HepG2 (cell line): ENCODE measurements around the gene AURKA. TPM values are rescaled to one million over a fixed set of nuclear protein-coding genes. Genes with fewer than 3 reads are reported as not detected.

Experiments
- GLI4 ChIP-seq: sonication (generic); formaldehyde crosslinking; IDR thresholded peaks from 2 replicates; pipeline ENCODE4 v1.5.1; 2020; ENCODE audit warnings: missing genetic modification reagents, mild to moderate bottlenecking, moderate library complexity, borderline replicate concordance
- NFIC ChIP-seq: IDR thresholded peaks from 2 replicates; pipeline ENCODE4 v1.6.1; 2012; ENCODE audit warnings: mild to moderate bottlenecking, low read length, inconsistent platforms
- PCBP1 ChIP-seq: fragments of 200-400 bp; formaldehyde crosslinking; IDR thresholded peaks from 2 replicates; pipeline ENCODE4 v1.6.1; 2017; ENCODE audit warnings: mild to moderate bottlenecking, low read depth, low read length, borderline replicate concordance
- POLR2AphosphoS2 ChIP-seq: IDR thresholded peaks from 2 replicates; pipeline ENCODE4 v1.6.1; 2011; ENCODE audit warnings: low read depth, low read length, improper control_type of control experiment
- PPARG ChIP-seq: conservative IDR thresholded peaks from 2 replicates; pipeline ENCODE4 v1.6.1; 2016; ENCODE audit warnings: missing biosample characterization, missing genetic modification reagents
- RXRB ChIP-seq: IDR thresholded peaks from 2 replicates; pipeline ENCODE4 v1.6.1; 2016; ENCODE audit warnings: borderline replicate concordance, missing genetic modification reagents, missing compliant biosample characterization
- SNAI1 ChIP-seq: sonication (generic); formaldehyde crosslinking; IDR thresholded peaks from 2 replicates; pipeline ENCODE4 v1.5.0; 2020; ENCODE audit warnings: mild to moderate bottlenecking, missing genetic modification reagents, borderline replicate concordance
- TP53 ChIP-seq: sonication (generic); formaldehyde crosslinking; conservative IDR thresholded peaks from 2 replicates; pipeline ENCODE4 v1.4.0; 2020; ENCODE audit warnings: missing genetic modification reagents
- ZNF670 ChIP-seq: sonication (generic); formaldehyde crosslinking; IDR thresholded peaks from 2 replicates; pipeline ENCODE4 v1.8.0; 2022; ENCODE audit warnings: mild to moderate bottlenecking, missing genetic modification reagents, borderline replicate concordance
- ZNF749 ChIP-seq: sonication (generic); formaldehyde crosslinking; IDR thresholded peaks from 2 replicates; pipeline ENCODE4 v1.8.0; 2022; ENCODE audit warnings: mild to moderate bottlenecking, missing genetic modification reagents, moderate library complexity, borderline replicate concordance
- ZNF883 ChIP-seq: sonication (generic); formaldehyde crosslinking; IDR thresholded peaks from 2 replicates; pipeline ENCODE4 v1.5.1; 2020; ENCODE audit warnings: mild to moderate bottlenecking, missing genetic modification reagents; ENCODE audit errors: not compliant biosample characterization
- polyA plus RNA-seq, 8 experiments: library from polyadenylated mRNA; depleted of rRNA in 3 of 8; stranded (reverse) in 7 of 8; unstranded in 1 of 8; fragments of >200 nt; fragmentation: Illumina TruSeq in 4 of 8; extraction: Trizol in 4 of 8; gene quantifications; 2 replicates each; pipeline versions ENCODE4 v1.2.1 to v1.2.3, GENCODE V29; 2011 to 2016; ENCODE audit warnings: low read depth in 4 of 8, missing spikeins in 1 of 8, mixed read lengths in 1 of 8; ENCODE audit not compliant: insufficient read depth in 1 of 8
- total RNA-seq, 5 experiments: library from RNA; depleted of rRNA; stranded (reverse); fragments of >200 nt; fragmentation: Illumina TruSeq; extraction: Trizol; gene quantifications; 2 replicates each; pipeline ENCODE4 v1.2.3, GENCODE V29; 2016; ENCODE audit warnings: low read depth in 1 of 5
- TF ChIP-seq, protein P1 (sequence below): sonication (generic); formaldehyde crosslinking; IDR thresholded peaks from 2 replicates; pipeline ENCODE4 v1.4.0; 2020; ENCODE audit warnings: mild to moderate bottlenecking, missing genetic modification reagents
- TF ChIP-seq, protein P2 (sequence below): sonication (generic); formaldehyde crosslinking; IDR thresholded peaks from 2 replicates; pipeline ENCODE4 v1.8.0; 2022; ENCODE audit warnings: missing genetic modification reagents, mild to moderate bottlenecking, inconsistent platforms, borderline replicate concordance
- TF ChIP-seq, protein P3 (sequence below): sonication (generic); formaldehyde crosslinking; IDR thresholded peaks from 2 replicates; pipeline ENCODE4 v1.5.0; 2020; ENCODE audit warnings: mild to moderate bottlenecking, missing genetic modification reagents
- TF ChIP-seq, protein P4 (sequence below): sonication (generic); formaldehyde crosslinking; IDR thresholded peaks from 2 replicates; pipeline ENCODE4 v1.8.0; 2022; ENCODE audit warnings: mild to moderate bottlenecking, missing genetic modification reagents, borderline replicate concordance

Gene AURKA
- total and polyA plus RNA-seq, 2 of the 13 experiments (the other 11 are each of a cell fraction or from before 2014, with no cell fraction given) = 96.4 to 224 TPM

DNA sequence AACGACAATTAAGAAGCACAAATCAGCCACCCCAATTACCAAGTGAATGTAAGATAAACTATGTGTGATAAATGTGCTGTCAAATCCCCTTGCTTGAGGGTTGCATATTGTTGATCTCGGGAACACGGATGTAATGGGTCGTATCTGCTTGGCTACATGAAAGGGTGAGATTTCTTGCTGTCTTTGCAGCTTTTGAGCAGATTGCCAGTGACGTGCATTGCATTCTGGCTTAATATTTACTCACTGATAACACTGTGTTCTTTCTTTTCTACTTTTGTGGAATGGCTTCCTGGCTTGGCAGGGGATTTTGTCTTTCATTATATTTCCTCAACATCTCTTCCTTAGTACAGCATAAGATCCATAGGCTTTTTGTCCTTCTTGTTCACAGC is 43.7 kb downstream of the AURKA start (continued):
- TF ChIP-seq ZNF749 (CRISPR knock-in tag) = no peak
- TF ChIP-seq, protein P1, sequence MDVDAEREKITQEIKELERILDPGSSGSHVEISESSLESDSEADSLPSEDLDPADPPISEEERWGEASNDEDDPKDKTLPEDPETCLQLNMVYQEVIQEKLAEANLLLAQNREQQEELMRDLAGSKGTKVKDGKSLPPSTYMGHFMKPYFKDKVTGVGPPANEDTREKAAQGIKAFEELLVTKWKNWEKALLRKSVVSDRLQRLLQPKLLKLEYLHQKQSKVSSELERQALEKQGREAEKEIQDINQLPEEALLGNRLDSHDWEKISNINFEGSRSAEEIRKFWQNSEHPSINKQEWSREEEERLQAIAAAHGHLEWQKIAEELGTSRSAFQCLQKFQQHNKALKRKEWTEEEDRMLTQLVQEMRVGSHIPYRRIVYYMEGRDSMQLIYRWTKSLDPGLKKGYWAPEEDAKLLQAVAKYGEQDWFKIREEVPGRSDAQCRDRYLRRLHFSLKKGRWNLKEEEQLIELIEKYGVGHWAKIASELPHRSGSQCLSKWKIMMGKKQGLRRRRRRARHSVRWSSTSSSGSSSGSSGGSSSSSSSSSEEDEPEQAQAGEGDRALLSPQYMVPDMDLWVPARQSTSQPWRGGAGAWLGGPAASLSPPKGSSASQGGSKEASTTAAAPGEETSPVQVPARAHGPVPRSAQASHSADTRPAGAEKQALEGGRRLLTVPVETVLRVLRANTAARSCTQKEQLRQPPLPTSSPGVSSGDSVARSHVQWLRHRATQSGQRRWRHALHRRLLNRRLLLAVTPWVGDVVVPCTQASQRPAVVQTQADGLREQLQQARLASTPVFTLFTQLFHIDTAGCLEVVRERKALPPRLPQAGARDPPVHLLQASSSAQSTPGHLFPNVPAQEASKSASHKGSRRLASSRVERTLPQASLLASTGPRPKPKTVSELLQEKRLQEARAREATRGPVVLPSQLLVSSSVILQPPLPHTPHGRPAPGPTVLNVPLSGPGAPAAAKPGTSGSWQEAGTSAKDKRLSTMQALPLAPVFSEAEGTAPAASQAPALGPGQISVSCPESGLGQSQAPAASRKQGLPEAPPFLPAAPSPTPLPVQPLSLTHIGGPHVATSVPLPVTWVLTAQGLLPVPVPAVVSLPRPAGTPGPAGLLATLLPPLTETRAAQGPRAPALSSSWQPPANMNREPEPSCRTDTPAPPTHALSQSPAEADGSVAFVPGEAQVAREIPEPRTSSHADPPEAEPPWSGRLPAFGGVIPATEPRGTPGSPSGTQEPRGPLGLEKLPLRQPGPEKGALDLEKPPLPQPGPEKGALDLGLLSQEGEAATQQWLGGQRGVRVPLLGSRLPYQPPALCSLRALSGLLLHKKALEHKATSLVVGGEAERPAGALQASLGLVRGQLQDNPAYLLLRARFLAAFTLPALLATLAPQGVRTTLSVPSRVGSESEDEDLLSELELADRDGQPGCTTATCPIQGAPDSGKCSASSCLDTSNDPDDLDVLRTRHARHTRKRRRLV (CRISPR knock-in tag) = no peak
- TF ChIP-seq PCBP1 = no peak
- no peak for TF ChIP-seq SNAI1 (CRISPR knock-in tag)
- TF ChIP-seq, protein P2, sequence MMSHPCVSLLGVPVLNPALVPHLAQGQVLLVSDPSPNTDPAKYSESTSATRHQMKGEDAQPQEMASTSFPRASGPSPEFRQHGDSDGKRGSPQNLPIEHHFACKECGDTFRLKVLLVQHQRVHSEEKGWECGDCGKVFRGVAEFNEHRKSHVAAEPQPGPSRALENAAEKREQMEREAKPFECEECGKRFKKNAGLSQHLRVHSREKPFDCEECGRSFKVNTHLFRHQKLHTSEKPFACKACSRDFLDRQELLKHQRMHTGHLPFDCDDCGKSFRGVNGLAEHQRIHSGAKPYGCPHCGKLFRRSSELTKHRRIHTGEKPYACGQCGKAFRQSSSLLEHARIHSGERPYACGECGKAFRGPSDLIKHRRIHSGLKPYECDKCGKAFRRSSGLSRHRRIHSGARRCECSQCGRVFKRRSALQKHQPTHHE (CRISPR knock-in tag) = no peak
- no peak for TF ChIP-seq GLI4 (CRISPR knock-in tag)
- no peak for TF ChIP-seq ZNF883 (CRISPR knock-in tag)
- TF ChIP-seq, protein P3, sequence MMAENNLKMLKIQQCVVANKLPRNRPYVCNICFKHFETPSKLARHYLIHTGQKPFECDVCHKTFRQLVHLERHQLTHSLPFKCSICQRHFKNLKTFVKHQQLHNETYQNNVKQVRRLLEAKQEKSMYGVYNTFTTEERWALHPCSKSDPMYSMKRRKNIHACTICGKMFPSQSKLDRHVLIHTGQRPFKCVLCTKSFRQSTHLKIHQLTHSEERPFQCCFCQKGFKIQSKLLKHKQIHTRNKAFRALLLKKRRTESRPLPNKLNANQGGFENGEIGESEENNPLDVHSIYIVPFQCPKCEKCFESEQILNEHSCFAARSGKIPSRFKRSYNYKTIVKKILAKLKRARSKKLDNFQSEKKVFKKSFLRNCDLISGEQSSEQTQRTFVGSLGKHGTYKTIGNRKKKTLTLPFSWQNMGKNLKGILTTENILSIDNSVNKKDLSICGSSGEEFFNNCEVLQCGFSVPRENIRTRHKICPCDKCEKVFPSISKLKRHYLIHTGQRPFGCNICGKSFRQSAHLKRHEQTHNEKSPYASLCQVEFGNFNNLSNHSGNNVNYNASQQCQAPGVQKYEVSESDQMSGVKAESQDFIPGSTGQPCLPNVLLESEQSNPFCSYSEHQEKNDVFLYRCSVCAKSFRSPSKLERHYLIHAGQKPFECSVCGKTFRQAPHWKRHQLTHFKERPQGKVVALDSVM (CRISPR knock-in tag) = no peak
- no peak for TF ChIP-seq RXRB
- no peak for TF ChIP-seq POLR2AphosphoS2
- no peak for TF ChIP-seq NFIC
- TF ChIP-seq, protein P4, sequence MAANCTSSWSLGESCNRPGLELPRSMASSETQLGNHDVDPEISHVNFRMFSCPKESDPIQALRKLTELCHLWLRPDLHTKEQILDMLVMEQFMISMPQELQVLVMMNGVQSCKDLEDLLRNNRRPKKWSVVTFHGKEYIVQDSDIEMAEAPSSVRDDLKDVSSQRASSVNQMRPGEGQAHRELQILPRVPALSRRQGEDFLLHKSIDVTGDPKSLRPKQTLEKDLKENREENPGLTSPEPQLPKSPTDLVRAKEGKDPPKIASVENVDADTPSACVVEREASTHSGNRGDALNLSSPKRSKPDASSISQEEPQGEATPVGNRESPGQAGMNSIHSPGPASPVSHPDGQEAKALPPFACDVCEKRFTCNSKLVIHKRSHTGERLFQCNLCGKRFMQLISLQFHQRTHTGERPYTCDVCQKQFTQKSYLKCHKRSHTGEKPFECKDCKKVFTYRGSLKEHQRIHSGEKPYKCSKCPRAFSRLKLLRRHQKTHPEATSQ (CRISPR knock-in tag) = no peak
- TF ChIP-seq PPARG (CRISPR knock-in tag) = no peak
- TF ChIP-seq ZNF670 (CRISPR knock-in tag) = no peak
- no peak for TF ChIP-seq TP53 (CRISPR knock-in tag)
